ENCODE measurements around the gene CCDC38. TPM values are rescaled to one million over a fixed set of nuclear protein-coding genes. Genes with fewer than 3 reads are reported as not detected.
A peak's percentile ranks its signal among the peaks of the same experiment; 100 is the strongest.

The CCDC38 gene
- total RNA-seq, 1 donor from 2014 or later, result not detected

- DNase-seq (ENCODE audit: low read depth in 2 of 2), result no peak
Observed at GRCh38 chr12:95837240-95838038, 105.0 kb downstream of the CCDC38 start.

GRCh38 chr12:95836630-95837239 is 105.7 kb downstream of the CCDC38 start:
- DNase-seq (ENCODE audit: low read depth in 2 of 2), result no peak

GRCh38 chr12:95836185-95836609 is 106.2 kb downstream of the CCDC38 start:
- peak in 1 of 2 donors; percentile 83 for DNase-seq (ENCODE audit: low read depth in 2 of 2)

- DNase-seq (ENCODE audit: low read depth in 2 of 2), result no peak
Observed at GRCh38 chr12:95834572-95834971, 107.8 kb downstream of the CCDC38 start.

GRCh38 chr12:95830335-95831089 is 111.9 kb downstream of the CCDC38 start:
- DNase-seq (ENCODE audit: low read depth in 2 of 2), result no peak

- peak in 1 of 2 donors; percentile 49 for DNase-seq (ENCODE audit: low read depth in 2 of 2)
Observed at GRCh38 chr12:95829395-95829794, 113.0 kb downstream of the CCDC38 start.

GRCh38 chr12:95820096-95820703 is 122.2 kb downstream of the CCDC38 start:
- peak; percentile 74 to 82 for DNase-seq (ENCODE audit: low read depth in 2 of 2)

Other genes with a start within 250 kb of the CCDC38 start
- 216 and 678 TPM in 2 replicates for gene NTN4, start 151.8 kb downstream of the CCDC38 start, total RNA-seq
- 13.7 and 19.8 TPM in 2 replicates for gene SNRPF, start 83.7 kb downstream of the CCDC38 start, total RNA-seq
- not detected in 2 replicates for gene AMDHD1, start 717 bp upstream of the CCDC38 start, total RNA-seq
- under 0.01 and 0.22 TPM in 2 replicates for gene HAL, start 53.7 kb upstream of the CCDC38 start, total RNA-seq
- 47.2 and 56.0 TPM in 2 replicates for gene LTA4H, start 93.0 kb upstream of the CCDC38 start, total RNA-seq